ENCODE data around the gene ZNF827. TPM values are rescaled to one million over a fixed set of nuclear protein-coding genes. Genes with fewer than 3 reads are reported as not detected.

Gene ZNF827, protein sequence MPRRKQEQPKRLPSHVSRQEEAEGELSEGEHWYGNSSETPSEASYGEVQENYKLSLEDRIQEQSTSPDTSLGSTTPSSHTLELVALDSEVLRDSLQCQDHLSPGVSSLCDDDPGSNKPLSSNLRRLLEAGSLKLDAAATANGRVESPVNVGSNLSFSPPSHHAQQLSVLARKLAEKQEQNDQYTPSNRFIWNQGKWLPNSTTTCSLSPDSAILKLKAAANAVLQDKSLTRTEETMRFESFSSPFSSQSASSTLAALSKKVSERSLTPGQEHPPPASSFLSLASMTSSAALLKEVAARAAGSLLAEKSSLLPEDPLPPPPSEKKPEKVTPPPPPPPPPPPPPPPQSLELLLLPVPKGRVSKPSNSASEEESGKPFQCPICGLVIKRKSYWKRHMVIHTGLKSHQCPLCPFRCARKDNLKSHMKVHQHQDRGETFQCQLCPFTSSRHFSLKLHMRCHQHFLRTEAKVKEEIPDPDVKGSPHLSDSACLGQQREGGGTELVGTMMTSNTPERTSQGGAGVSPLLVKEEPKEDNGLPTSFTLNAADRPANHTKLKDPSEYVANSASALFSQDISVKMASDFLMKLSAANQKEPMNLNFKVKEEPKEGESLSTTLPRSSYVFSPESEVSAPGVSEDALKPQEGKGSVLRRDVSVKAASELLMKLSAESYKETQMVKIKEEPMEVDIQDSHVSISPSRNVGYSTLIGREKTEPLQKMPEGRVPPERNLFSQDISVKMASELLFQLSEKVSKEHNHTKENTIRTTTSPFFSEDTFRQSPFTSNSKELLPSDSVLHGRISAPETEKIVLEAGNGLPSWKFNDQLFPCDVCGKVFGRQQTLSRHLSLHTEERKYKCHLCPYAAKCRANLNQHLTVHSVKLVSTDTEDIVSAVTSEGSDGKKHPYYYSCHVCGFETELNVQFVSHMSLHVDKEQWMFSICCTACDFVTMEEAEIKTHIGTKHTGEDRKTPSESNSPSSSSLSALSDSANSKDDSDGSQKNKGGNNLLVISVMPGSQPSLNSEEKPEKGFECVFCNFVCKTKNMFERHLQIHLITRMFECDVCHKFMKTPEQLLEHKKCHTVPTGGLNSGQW
- total RNA-seq (2022; extraction: Qiagen RNA extraction; ENCODE audit: low read depth), result 2.1 to 5.4 TPM (median 3.6 TPM) in 5 replicates

DNA sequence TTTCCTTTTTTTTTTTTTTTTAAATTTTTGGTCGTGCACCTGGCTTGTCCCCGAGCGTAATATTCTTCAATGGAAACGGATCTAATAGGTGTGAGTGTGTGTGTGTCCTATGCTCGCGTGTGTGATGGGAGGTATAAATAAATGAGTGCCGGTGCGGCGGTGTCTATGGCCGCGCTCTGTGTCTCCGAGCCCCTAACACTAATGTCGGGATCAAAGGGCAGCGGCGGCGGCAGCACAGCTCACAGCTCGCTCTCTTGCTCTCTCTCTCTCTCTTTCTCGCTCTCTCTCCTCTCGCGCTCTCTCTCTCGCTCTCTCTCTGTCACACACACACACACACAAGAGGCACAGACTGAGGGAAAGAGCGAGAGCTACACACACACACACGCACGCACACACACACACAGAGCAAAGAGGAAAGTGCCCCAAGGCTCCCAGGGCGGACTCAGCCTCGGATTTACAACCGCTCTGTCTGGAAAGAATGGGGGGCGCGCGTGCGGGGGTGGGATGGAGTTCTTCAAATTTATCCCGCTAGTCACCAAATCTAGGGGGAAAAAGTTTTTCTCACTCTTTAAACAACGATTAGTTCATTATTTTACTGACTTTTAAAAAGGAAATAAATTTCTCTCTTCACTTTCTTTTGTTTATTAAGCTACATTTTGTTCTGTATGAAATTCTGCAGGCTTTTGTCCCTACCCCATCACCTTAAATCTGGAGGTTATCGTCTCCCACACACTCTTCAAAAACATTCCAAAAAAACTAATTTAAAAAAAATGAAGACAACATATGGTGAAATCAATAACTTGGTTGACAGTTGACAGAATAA lies at the start of gene ZNF827:
Gene ZNF827, minus strand, starts transcription at position 206 of the 823 bp plus-strand sequence. CDS start 416 bp downstream, outside the sequence.

Other genes starting within 250 kb of the ZNF827 start
- gene LSM6, start 236.9 kb upstream of the ZNF827 start, total RNA-seq (2022; extraction: Qiagen RNA extraction; ENCODE audit: low read depth), result 25.9 to 62.6 TPM (median 32.0 TPM) in 5 replicates

Measured in A549 treated with ZK216348 at 1 μM for 4 hours (cell line).